NCI-H345 treated with DMSO at 0.1 percent for 48 hours (cell line): ENCODE data around the gene NTM.
A peak's percentile ranks its signal among the peaks of the same experiment; 100 is the strongest.

ENCODE experiments used
- DNase-seq: peaks from one replicate; lab custom pipeline; 2025; ENCODE audit not compliant: unreplicated experiment; lab: John Stamatoyannopoulos, UW

Gene NTM

GRCh38 chr11:131682373-131683015 lies 312.1 kb downstream of the NTM start:
- no peak for DNase-seq

- no peak for DNase-seq
Measured at GRCh38 chr11:131683131-131683530, 312.7 kb downstream of the NTM start.

GRCh38 chr11:131683666-131684065 lies 313.3 kb downstream of the NTM start:
- no peak for DNase-seq

GRCh38 chr11:131684111-131685060 lies 314.0 kb downstream of the NTM start:
- DNase-seq: no peak

- DNase-seq: no peak
Measured at GRCh38 chr11:131685206-131685605, 314.8 kb downstream of the NTM start.

- no peak for DNase-seq
Measured at GRCh38 chr11:131685906-131686305, 315.5 kb downstream of the NTM start.

GRCh38 chr11:131686836-131687235 lies 316.4 kb downstream of the NTM start:
- DNase-seq: no peak

- no peak for DNase-seq
Measured at GRCh38 chr11:131687291-131688047, 317.1 kb downstream of the NTM start.

GRCh38 chr11:131688048-131688693 lies 317.8 kb downstream of the NTM start:
- peak; percentile 47 for DNase-seq

GRCh38 chr11:131689049-131689925 lies 318.9 kb downstream of the NTM start:
- DNase-seq: no peak

GRCh38 chr11:131690362-131690761 lies 319.9 kb downstream of the NTM start:
- DNase-seq: no peak

- no peak for DNase-seq
Measured at GRCh38 chr11:131690776-131691175, 320.4 kb downstream of the NTM start.

- DNase-seq: no peak
Measured at GRCh38 chr11:131691181-131692041, 321.0 kb downstream of the NTM start.

GRCh38 chr11:131692151-131692550 lies 321.7 kb downstream of the NTM start:
- DNase-seq: no peak

GRCh38 chr11:131692961-131693360 lies 322.5 kb downstream of the NTM start:
- DNase-seq: no peak

GRCh38 chr11:131693756-131694155 lies 323.3 kb downstream of the NTM start:
- DNase-seq: no peak

GRCh38 chr11:131694526-131695424 lies 324.4 kb downstream of the NTM start:
- no peak for DNase-seq

- no peak for DNase-seq
Measured at GRCh38 chr11:131695889-131696429, 325.5 kb downstream of the NTM start.
